ENCODE measurements around the gene CAD. TPM values are rescaled to one million over a fixed set of nuclear protein-coding genes. Genes with fewer than 3 reads are reported as not detected.

CAD gene
- total and polyA plus RNA-seq, 2 of the 4 experiments (the other 2 are of a cell fraction), result 12.9 to 38.7 TPM

GRCh38 chr2:27282892-27283291 is 65.7 kb downstream of the CAD start:
- DNase-seq (no peak), ATAC-seq (ENCODE audit: low read depth) (no peak)
- H2BK20ac ChIP-seq (ENCODE audit: low read depth, low read length), result peak overlapping the region; percentile 63
- no peaks in the 10 kb centered on the region for H3K9me3 ChIP-seq (ENCODE audit: control insufficient read depth, insufficient read depth, low read length)
- POLR2A ChIA-PET (ENCODE audit: unreplicated experiment), result no interaction called here
- peak overlapping the region; percentile 60 for H2AFZ ChIP-seq (replicated peaks; ENCODE audit: low read length, poor library complexity)
- no peak overlapping the region for H4K8ac ChIP-seq (ENCODE audit: low read depth in 2 of 2, low read length in 2 of 2)
- no peak overlapping the region for H2BK15ac ChIP-seq (ENCODE audit: low read depth, low read length)
- H3K14ac ChIP-seq (replicated peaks; ENCODE audit: low read depth, low read length), result 0 out of 2 replicates have a peak overlapping the region, but pooled peaks have one; percentile 29
- no peak overlapping the region; the same call in 1 of the 2 replicates for H3K23ac ChIP-seq (ENCODE audit: low read depth, low read length)
- in situ Hi-C loops (cut with MboI; ENCODE audit: low sequenced_read_pairs), result loop anchor here (5.0 kb wide), 1 partner anchor 186 kb away; no protein-coding TSS in a partner anchor
- no CpG with 5 or more reads among the region's 5 CpGs for WGBS, 2 experiments (ENCODE audit: extremely low coverage in 2 of 2, insufficient read length in 1 of 2)
- H3K36me3 ChIP-seq (ENCODE audit: control insufficient read depth, insufficient read depth, low read length), result no peaks in the 10 kb centered on the region
- intact Hi-C loops (cut with micrococcal nuclease), result no loop called here
- no peaks in the 10 kb centered on the region for H3K79me1 ChIP-seq (ENCODE audit: low read depth in 1 of 2, low read length in 2 of 2)
- H3K4me1 ChIP-seq (ENCODE audit: control insufficient read depth, insufficient read depth, low read length), result peaks cover 29% of the 10 kb centered on the region
- peak overlapping the region; percentile 66 for H2BK120ac ChIP-seq (ENCODE audit: low read depth, low read length)
- no peak overlapping the region; the same call in 1 of the 2 replicates for H3K4ac ChIP-seq (ENCODE audit: low read depth, low read length)
- no peak overlapping the region for H3K27ac ChIP-seq (ENCODE audit: insufficient read depth, low read length)
- H3K56ac ChIP-seq (ENCODE audit: extremely low read depth, insufficient read depth, low read length), result no peak overlapping the region
- no peak overlapping the region for H2AK9ac ChIP-seq (replicated peaks; ENCODE audit: low read depth, low read length, poor library complexity)
- peak overlapping the region; percentile 13; the same call in 1 of the 2 replicates for H3K18ac ChIP-seq (ENCODE audit: low read depth, low read length)
- H4K5ac ChIP-seq (ENCODE audit: low read depth, low read length), result no peak overlapping the region
- no peaks in the 10 kb centered on the region for H4K20me1 ChIP-seq (ENCODE audit: insufficient read depth, low read length)
- peaks cover 17% of the 10 kb centered on the region for H3K9me1 ChIP-seq (ENCODE audit: insufficient read depth, low read length)
- dilution Hi-C loops (cut with HindIII; ENCODE audit: low sequenced_read_pairs, unreplicated experiment), result no loop called here
- CTCF ChIA-PET, result interaction anchor here (0.6 to 1.1 kb wide), 3 partner anchors 13 to 34 kb away, joined by 3 to 4 read pairs (median 4); partner anchors contain the start of gene SLC30A3
- H3K27me3 ChIP-seq (ENCODE audit: control insufficient read depth, insufficient read depth, low read length), result peaks cover 10% of the 10 kb centered on the region; the same call in 1 of the 2 replicates
- no TSS peak for BruUV-seq (replicated peaks)
- no peak overlapping the region for H3K4me3 ChIP-seq (ENCODE audit: insufficient read depth, low read depth, low read length)
- H2BK5ac ChIP-seq (ENCODE audit: low read depth, low read length, poor library complexity, severe bottlenecking), result no peak overlapping the region
- no peak overlapping the region for H3K9ac ChIP-seq (ENCODE audit: low read depth, low read length)
- H2AK5ac ChIP-seq (ENCODE audit: low read depth, low read length), result peak overlapping the region; percentile 45; the same call in 1 of the 2 replicates
- H4K91ac ChIP-seq (ENCODE audit: insufficient read depth, low read depth, low read length), result no peak overlapping the region; the same call in 1 of the 2 replicates
- TF ChIP-seq NFE2L2 (IDR thresholded peaks at IDR 0.05; ENCODE audit: low read depth, low read length) (peak; percentile 60; the same call in 1 of the 2 replicates), RAD21 (IDR thresholded peaks at IDR 0.05; ENCODE audit: low read length) (no peak), CEBPB (IDR thresholded peaks at IDR 0.05; ENCODE audit: low read depth, low read length) (no peak), FOS (IDR thresholded peaks at IDR 0.05; ENCODE audit: low read depth, low read length) (no peak), ELK1 (IDR thresholded peaks at IDR 0.05; ENCODE audit: borderline replicate concordance, low read depth, low read length) (no peak)
- no peak overlapping the region for H3K4me2 ChIP-seq (ENCODE audit: low read depth, low read length)

Data from IMR-90 (cell line).